ENCODE results near the gene MAST3.

DNA sequence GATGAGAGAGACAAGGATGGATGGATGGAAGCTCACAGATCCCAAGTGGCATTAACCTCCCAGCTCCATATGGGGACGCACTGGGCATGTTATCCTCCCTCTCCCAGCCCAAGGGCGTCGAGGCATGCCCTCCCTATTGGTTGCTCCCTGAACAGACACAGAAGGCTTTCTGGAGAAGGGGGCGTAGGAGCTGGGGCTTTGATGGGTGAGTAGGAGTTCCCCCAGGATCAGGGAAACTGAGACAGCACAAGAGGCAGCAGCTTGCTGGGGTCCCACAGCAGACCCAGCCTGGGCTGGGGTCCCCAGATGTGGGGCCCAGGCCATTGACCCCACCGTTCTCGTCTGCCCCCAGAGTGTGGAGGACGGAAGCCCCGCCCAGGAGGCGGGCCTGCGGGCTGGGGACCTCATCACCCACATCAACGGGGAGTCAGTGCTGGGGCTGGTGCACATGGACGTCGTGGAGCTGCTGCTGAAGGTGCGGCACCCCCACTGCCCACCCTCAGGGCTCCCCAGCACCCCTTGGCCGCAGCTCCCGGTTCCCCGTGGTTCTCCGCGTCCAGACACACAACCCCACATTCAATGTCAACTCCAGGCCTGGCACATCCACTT, 47.9 kb downstream of the MAST3 start:
- TF ChIP-seq, protein P1, sequence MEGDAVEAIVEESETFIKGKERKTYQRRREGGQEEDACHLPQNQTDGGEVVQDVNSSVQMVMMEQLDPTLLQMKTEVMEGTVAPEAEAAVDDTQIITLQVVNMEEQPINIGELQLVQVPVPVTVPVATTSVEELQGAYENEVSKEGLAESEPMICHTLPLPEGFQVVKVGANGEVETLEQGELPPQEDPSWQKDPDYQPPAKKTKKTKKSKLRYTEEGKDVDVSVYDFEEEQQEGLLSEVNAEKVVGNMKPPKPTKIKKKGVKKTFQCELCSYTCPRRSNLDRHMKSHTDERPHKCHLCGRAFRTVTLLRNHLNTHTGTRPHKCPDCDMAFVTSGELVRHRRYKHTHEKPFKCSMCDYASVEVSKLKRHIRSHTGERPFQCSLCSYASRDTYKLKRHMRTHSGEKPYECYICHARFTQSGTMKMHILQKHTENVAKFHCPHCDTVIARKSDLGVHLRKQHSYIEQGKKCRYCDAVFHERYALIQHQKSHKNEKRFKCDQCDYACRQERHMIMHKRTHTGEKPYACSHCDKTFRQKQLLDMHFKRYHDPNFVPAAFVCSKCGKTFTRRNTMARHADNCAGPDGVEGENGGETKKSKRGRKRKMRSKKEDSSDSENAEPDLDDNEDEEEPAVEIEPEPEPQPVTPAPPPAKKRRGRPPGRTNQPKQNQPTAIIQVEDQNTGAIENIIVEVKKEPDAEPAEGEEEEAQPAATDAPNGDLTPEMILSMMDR (IDR thresholded peaks at IDR 0.05), result no peak
- no peak for TF ChIP-seq POLR2A (IDR thresholded peaks at IDR 0.05)

Measured in prostate gland (tissue), 2 donors.